NT2/D1 (cell line): ENCODE measurements around the gene PDPN.

Experiments used
- DNase-seq: peaks from one replicate; pipeline ENCODE4 v3.0.0-alpha.2; 2011; ENCODE audit warnings: low read depth, low spot score
- H3K27me3 ChIP-seq: 2 replicates; pipeline ENCODE4 v1.6.0; 2011; ENCODE audit warnings: mild to moderate bottlenecking; ENCODE audit not compliant: insufficient read length, insufficient read depth
- H3K36me3 ChIP-seq: 2 replicates; pipeline ENCODE4 v1.6.1; 2011; ENCODE audit warnings: mild to moderate bottlenecking, low read length, mixed read lengths; ENCODE audit not compliant: insufficient read depth, insufficient read length
- H3K4me1 ChIP-seq: 2 replicates; pipeline ENCODE4 v1.5.1; 2011; ENCODE audit not compliant: insufficient read depth, insufficient read length
- H3K4me3 ChIP-seq: 2 replicates; pipeline ENCODE4 v1.5.1; 2011; ENCODE audit warnings: low read depth; ENCODE audit not compliant: insufficient read length
- H3K9ac ChIP-seq: 2 replicates; pipeline ENCODE4 v1.6.0; 2011; ENCODE audit warnings: low read depth; ENCODE audit not compliant: insufficient read length
- H3K9me3 ChIP-seq: 2 replicates; pipeline ENCODE4 v1.5.1; 2011; ENCODE audit warnings: mild to moderate bottlenecking, low read length; ENCODE audit not compliant: insufficient read depth
- SUZ12 ChIP-seq: IDR thresholded peaks from 2 replicates; pipeline ENCODE4 v1.6.1; 2011; ENCODE audit not compliant: insufficient read length, insufficient read depth; ENCODE audit errors: extremely low read depth
- YY1 ChIP-seq: IDR thresholded peaks from 2 replicates; pipeline ENCODE4 v1.6.1; 2011; ENCODE audit not compliant: insufficient read length, insufficient read depth
- ZNF274 ChIP-seq: IDR thresholded peaks from 2 replicates; pipeline ENCODE4 v1.6.1; 2011; ENCODE audit warnings: mild to moderate bottlenecking, low read depth, low read length

PDPN gene

GRCh38 chr1:13628218-13628617 is 44.6 kb downstream of the PDPN start:
- H3K9ac ChIP-seq, result no peak overlapping the region
- no peak for DNase-seq
- H3K9me3 ChIP-seq, result peaks cover 7% of the 10 kb centered on the region; the same call in 1 of the 2 replicates
- H3K27me3 ChIP-seq, result no peaks in the 10 kb centered on the region
- no peaks in the 10 kb centered on the region for H3K4me1 ChIP-seq
- no peak for TF ChIP-seq ZNF274
- no peak for TF ChIP-seq SUZ12
- TF ChIP-seq YY1, result no peak
- H3K36me3 ChIP-seq, result no peaks in the 10 kb centered on the region
- H3K4me3 ChIP-seq, result no peak overlapping the region

- no peak overlapping the region for H3K9ac ChIP-seq
- no peak for DNase-seq
- no peaks in the 10 kb centered on the region for H3K27me3 ChIP-seq
- peaks cover 11% of the 10 kb centered on the region; the same call in 1 of the 2 replicates for H3K9me3 ChIP-seq
- H3K4me1 ChIP-seq, result no peaks in the 10 kb centered on the region
- TF ChIP-seq YY1 (no peak), ZNF274 (no peak), SUZ12 (no peak)
- no peaks in the 10 kb centered on the region for H3K36me3 ChIP-seq
- H3K4me3 ChIP-seq, result no peak overlapping the region
Measured at GRCh38 chr1:13628711-13629110, 45.1 kb downstream of the PDPN start.

GRCh38 chr1:13642306-13643004 is 58.8 kb downstream of the PDPN start:
- Histone ChIP-seq H3K4me3 (no peak overlapping the region), H3K36me3 (no peaks in the 10 kb centered on the region), H3K9me3 (no peaks in the 10 kb centered on the region), H3K4me1 (no peaks in the 10 kb centered on the region), H3K27me3 (no peaks in the 10 kb centered on the region), H3K9ac (no peak overlapping the region)
- DNase-seq, result no peak
- TF ChIP-seq SUZ12 (no peak), YY1 (no peak), ZNF274 (no peak)

GRCh38 chr1:13643017-13643416 is 59.4 kb downstream of the PDPN start:
- no peaks in the 10 kb centered on the region for H3K27me3 ChIP-seq
- H3K9ac ChIP-seq, result no peak overlapping the region
- H3K4me3 ChIP-seq, result no peak overlapping the region
- DNase-seq, result no peak
- no peaks in the 10 kb centered on the region for H3K9me3 ChIP-seq
- no peaks in the 10 kb centered on the region for H3K36me3 ChIP-seq
- H3K4me1 ChIP-seq, result no peaks in the 10 kb centered on the region
- no peak for TF ChIP-seq SUZ12

- Histone ChIP-seq H3K27me3 (no peaks in the 10 kb centered on the region), H3K4me1 (no peaks in the 10 kb centered on the region), H3K36me3 (no peaks in the 10 kb centered on the region), H3K9me3 (no peaks in the 10 kb centered on the region), H3K4me3 (no peak overlapping the region), H3K9ac (no peak overlapping the region)
- DNase-seq, result no peak
- TF ChIP-seq ZNF274 (no peak), SUZ12 (no peak), YY1 (no peak)
Measured at GRCh38 chr1:13646521-13646920, 62.9 kb downstream of the PDPN start.

- no peaks in the 10 kb centered on the region for H3K36me3 ChIP-seq
- H3K4me1 ChIP-seq, result no peaks in the 10 kb centered on the region
- no peak for TF ChIP-seq YY1
- TF ChIP-seq SUZ12, result no peak
- TF ChIP-seq ZNF274, result no peak
- no peak for DNase-seq
- H3K9ac ChIP-seq, result no peak overlapping the region
- H3K9me3 ChIP-seq, result no peaks in the 10 kb centered on the region
- H3K27me3 ChIP-seq, result no peaks in the 10 kb centered on the region
- H3K4me3 ChIP-seq, result no peak overlapping the region
Measured at GRCh38 chr1:13651279-13651678, 67.6 kb downstream of the PDPN start.

GRCh38 chr1:13652238-13652637 is 68.6 kb downstream of the PDPN start:
- Histone ChIP-seq H3K9ac (no peak overlapping the region), H3K36me3 (no peaks in the 10 kb centered on the region), H3K4me3 (no peak overlapping the region), H3K27me3 (no peaks in the 10 kb centered on the region), H3K4me1 (no peaks in the 10 kb centered on the region), H3K9me3 (peaks cover 5% of the 10 kb centered on the region; the same call in 1 of the 2 replicates)
- TF ChIP-seq YY1, result no peak
- TF ChIP-seq SUZ12, result no peak
- no peak for TF ChIP-seq ZNF274
- no peak for DNase-seq

- Histone ChIP-seq H3K9me3 (peaks cover 5% of the 10 kb centered on the region; the same call in 1 of the 2 replicates), H3K27me3 (no peaks in the 10 kb centered on the region), H3K9ac (no peak overlapping the region), H3K4me3 (no peak overlapping the region), H3K36me3 (no peaks in the 10 kb centered on the region), H3K4me1 (no peaks in the 10 kb centered on the region)
- no peak for DNase-seq
- TF ChIP-seq ZNF274 (no peak), YY1 (no peak), SUZ12 (no peak)
Measured at GRCh38 chr1:13661539-13661938, 77.9 kb downstream of the PDPN start.
